Retinal pigment epithelial cell (primary cell): ENCODE results near the gene EBF3.

Experiments used
- DNase-seq: peaks from one replicate; pipeline ENCODE4 v3.0.0-alpha.2; 2010; ENCODE audit warnings: low read depth
- H3K4me3 ChIP-seq: 2 replicates; pipeline ENCODE4 v1.5.1; 2011; ENCODE audit warnings: mild to moderate bottlenecking, low read length, control low read depth, moderate library complexity
- TF ChIP-seq, protein P1 (sequence below): conservative IDR thresholded peaks from 2 replicates; pipeline ENCODE4 v1.5.1; 2011; ENCODE audit warnings: low read depth, low read length, control low read depth, inconsistent platforms

Gene EBF3

DNA sequence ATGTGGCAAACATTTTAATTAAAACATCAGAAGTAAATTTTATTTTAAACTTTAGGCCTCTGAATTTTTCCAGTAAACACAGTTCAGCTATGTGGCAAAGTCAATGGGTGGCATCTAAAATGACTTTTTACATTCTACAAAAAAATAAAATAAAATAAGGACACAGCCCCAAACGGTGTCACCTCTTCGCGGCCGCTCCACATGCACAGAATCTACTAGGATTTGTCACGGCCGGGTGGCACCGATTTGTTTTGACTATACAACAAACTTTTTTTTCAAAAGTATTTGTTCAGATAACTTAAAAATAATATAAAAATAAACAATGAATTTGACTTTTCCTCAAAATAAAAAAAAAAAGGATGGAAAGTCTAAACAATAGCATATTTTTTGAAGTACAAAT, 127.8 kb downstream of the EBF3 start:
- TF ChIP-seq, protein P1, sequence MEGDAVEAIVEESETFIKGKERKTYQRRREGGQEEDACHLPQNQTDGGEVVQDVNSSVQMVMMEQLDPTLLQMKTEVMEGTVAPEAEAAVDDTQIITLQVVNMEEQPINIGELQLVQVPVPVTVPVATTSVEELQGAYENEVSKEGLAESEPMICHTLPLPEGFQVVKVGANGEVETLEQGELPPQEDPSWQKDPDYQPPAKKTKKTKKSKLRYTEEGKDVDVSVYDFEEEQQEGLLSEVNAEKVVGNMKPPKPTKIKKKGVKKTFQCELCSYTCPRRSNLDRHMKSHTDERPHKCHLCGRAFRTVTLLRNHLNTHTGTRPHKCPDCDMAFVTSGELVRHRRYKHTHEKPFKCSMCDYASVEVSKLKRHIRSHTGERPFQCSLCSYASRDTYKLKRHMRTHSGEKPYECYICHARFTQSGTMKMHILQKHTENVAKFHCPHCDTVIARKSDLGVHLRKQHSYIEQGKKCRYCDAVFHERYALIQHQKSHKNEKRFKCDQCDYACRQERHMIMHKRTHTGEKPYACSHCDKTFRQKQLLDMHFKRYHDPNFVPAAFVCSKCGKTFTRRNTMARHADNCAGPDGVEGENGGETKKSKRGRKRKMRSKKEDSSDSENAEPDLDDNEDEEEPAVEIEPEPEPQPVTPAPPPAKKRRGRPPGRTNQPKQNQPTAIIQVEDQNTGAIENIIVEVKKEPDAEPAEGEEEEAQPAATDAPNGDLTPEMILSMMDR: no peak
- no peak for DNase-seq
- no peak overlapping the region for H3K4me3 ChIP-seq

DNA sequence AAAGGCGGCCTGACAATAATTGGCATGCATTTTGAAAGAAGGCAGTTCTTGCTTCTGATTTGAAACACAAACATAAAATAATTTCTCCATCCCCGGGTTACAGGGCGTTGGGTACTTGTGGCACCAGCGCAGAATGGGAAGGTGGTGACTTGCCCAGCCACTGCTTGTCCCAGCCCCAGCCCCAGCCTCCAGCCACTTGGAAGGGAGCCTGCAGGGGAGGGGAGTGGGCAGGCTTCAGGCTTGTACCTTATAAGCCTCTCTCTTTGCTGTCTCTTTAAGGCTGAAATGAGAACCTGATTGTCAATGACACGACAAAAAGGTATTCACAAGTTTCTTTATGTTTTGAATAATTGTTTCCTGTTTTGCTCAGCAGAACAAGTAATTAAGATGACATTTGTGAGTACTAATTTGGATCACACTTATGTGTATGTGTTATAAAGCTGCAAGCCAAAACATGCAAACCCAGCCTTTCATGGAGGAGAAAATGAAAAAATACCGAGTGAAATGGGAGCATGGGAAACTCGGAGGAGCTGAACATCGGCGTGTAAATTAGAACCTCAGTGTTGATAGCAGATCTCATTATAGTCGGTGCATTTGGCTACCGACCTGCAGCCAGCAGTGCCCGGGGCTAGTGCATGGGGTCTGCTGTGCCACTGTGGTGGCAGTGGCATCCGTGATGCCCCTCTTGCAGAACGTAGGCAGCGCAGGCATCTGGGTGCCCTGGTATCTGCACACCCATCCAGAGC, 129.9 kb downstream of the EBF3 start:
- TF ChIP-seq, protein P1: no peak
- no peak overlapping the region for H3K4me3 ChIP-seq
- no peak for DNase-seq

DNA sequence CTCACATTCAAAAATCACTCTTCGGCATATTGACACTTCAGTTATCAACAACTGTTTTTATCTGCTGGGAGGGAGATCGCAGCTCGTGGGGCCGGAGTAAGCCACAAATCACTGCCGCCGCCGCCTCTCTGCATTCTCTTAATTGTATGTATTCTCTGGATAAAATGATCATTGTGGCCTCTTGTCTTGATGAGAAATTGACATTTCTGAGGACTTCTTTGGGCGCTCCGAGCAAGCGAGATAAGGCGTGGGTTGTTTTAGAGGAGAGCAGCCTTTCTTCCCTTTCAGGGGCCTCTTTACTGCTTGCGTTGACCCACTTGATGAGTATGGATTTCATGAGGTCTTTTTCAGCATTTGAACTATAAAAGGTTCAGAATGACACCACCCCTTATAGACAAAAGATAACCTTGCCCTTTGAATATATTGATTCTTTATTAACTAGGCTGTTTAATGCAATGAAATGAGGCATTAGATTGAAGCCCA, 130.6 kb downstream of the EBF3 start:
- TF ChIP-seq, protein P1: no peak
- DNase-seq: no peak
- no peak overlapping the region for H3K4me3 ChIP-seq

DNA sequence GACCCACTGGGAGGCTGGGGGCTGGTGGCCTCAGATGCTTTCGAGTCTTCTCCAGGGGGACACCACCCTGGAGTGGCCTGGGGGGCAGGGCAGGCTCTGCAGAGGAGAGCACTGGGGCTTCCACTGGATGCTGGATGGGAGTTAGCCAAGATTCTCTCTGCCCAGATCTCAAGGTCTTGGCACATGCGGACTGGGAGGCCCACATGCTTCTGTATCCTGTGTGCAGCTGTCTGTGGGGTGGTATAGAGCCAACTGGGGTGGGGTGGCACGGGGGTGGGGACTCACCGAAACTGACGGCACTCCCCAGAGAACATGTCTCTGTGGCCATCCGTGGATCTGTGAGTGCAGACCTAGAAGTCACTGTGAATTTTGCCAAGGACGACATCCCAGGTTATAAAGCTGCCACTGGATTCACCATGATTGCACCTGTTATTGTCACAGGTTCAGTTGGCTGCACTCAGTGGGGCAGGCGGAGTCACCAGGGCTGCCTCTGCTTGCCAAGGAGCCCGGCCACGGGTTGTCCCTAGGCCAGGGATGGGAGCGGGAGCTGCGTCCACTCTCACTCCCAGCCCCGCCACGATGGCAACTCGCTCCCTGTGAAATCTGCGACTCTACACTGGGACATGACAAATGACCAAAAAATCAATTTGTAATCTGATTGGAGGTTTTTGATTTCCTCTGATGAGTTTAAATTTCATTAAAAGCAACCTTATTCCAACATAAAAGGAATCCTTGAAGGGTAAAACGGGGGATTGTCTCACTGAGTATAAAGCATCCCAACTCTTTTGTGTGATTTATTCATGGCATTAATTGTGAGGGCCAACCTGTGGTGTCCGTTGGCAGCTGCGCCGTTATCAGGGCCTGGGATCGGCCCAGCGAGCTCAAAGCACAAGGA, 131.3 kb downstream of the EBF3 start:
- TF ChIP-seq, protein P1: no peak
- H3K4me3 ChIP-seq: no peak overlapping the region

DNA sequence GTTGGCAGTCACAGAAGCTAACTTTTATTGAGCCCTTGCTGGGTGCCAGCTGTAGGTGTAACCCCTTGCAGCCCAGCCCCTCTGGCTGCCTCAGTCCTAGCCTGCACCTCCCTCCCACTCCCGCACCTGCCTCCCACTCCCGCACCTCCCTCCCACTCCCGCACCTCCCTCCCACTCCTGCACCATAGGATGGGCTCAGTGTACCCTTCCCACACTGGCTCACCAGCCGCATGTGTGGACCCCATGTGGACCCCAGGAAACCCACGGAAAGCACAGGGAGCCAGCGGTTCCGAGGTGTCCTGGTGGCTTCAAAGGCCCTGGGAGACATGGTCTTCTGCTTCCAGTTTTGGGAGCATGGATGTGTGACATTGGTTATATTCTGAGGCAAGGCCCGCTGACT, 132.9 kb downstream of the EBF3 start:
- DNase-seq: no peak
- H3K4me3 ChIP-seq: no peak overlapping the region
- TF ChIP-seq, protein P1: no peak

More for the DNA sequence above, 131.3 kb downstream of the EBF3 start:
- DNase-seq: no peak

DNA sequence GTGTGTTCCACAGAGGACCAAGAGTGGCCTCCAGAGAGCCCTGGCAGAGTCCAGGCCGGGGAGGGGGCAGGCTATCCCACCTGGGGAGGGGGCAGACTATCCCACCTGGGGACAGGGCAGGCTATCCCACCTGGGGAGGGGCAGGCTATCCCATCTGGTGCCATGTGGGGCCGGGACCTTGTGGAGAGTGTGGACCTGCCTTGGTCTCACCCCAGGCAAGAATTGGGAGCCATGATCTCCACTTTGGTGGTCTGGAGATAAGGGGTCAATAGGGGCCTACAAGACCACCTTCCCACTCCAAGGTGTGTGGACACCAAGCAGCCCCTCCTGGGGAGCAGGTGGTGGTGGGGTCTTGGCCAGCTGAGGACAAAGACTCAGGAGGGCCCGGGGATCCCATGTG, 138.2 kb downstream of the EBF3 start:
- no peak for DNase-seq
- H3K4me3 ChIP-seq: no peak overlapping the region
- TF ChIP-seq, protein P1: no peak
